ENCODE measurements around the gene SIGLEC5.

The SIGLEC5 gene

DNA sequence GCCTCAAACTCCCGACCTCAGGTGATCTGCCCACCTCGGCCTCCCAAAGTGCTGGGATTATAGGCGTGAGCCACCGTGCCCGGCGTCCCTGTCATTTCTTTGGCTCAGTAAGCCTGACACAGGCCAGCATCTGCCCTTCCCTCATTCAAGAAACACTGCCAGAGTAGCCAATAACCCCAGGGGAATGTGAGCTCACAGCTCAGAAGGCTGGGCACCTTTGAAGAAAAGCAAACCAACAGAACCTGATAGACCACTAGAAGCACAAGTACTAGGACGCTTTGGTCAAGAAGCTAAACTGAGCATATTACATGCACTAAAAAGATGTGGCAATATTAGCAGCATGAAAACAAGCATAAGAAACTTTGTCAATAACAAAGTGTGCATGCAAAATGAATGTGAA, 14.2 kb downstream of the SIGLEC5 start:
- Histone ChIP-seq H3K4me3 (replicated peaks; ENCODE audit: insufficient read depth, low read length) (no peak overlapping the region), H3K27me3 (ENCODE audit: insufficient read depth, poor library complexity, severe bottlenecking) (no peaks in the 10 kb centered on the region), H3K27ac (replicated peaks) (no peak overlapping the region)
- TF ChIP-seq SPI1 (IDR thresholded peaks at IDR 0.05; ENCODE audit: borderline replicate concordance, low read depth): no peak
- TF ChIP-seq POLR2AphosphoS5 (IDR thresholded peaks at IDR 0.05; ENCODE audit: low read depth): no peak
- TF ChIP-seq, protein P1, sequence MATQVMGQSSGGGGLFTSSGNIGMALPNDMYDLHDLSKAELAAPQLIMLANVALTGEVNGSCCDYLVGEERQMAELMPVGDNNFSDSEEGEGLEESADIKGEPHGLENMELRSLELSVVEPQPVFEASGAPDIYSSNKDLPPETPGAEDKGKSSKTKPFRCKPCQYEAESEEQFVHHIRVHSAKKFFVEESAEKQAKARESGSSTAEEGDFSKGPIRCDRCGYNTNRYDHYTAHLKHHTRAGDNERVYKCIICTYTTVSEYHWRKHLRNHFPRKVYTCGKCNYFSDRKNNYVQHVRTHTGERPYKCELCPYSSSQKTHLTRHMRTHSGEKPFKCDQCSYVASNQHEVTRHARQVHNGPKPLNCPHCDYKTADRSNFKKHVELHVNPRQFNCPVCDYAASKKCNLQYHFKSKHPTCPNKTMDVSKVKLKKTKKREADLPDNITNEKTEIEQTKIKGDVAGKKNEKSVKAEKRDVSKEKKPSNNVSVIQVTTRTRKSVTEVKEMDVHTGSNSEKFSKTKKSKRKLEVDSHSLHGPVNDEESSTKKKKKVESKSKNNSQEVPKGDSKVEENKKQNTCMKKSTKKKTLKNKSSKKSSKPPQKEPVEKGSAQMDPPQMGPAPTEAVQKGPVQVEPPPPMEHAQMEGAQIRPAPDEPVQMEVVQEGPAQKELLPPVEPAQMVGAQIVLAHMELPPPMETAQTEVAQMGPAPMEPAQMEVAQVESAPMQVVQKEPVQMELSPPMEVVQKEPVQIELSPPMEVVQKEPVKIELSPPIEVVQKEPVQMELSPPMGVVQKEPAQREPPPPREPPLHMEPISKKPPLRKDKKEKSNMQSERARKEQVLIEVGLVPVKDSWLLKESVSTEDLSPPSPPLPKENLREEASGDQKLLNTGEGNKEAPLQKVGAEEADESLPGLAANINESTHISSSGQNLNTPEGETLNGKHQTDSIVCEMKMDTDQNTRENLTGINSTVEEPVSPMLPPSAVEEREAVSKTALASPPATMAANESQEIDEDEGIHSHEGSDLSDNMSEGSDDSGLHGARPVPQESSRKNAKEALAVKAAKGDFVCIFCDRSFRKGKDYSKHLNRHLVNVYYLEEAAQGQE (IDR thresholded peaks at IDR 0.05; ENCODE audit: insufficient replicate concordance, low read depth): no peak
- no peak for TF ChIP-seq GABPA (IDR thresholded peaks at IDR 0.05; ENCODE audit: low read depth)
- TF ChIP-seq, protein P2, sequence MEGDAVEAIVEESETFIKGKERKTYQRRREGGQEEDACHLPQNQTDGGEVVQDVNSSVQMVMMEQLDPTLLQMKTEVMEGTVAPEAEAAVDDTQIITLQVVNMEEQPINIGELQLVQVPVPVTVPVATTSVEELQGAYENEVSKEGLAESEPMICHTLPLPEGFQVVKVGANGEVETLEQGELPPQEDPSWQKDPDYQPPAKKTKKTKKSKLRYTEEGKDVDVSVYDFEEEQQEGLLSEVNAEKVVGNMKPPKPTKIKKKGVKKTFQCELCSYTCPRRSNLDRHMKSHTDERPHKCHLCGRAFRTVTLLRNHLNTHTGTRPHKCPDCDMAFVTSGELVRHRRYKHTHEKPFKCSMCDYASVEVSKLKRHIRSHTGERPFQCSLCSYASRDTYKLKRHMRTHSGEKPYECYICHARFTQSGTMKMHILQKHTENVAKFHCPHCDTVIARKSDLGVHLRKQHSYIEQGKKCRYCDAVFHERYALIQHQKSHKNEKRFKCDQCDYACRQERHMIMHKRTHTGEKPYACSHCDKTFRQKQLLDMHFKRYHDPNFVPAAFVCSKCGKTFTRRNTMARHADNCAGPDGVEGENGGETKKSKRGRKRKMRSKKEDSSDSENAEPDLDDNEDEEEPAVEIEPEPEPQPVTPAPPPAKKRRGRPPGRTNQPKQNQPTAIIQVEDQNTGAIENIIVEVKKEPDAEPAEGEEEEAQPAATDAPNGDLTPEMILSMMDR (IDR thresholded peaks at IDR 0.05; ENCODE audit: insufficient read depth, low read length): no peak
- DNase-seq (ENCODE audit: low read depth in 1 of 2, low spot score in 1 of 2): no peak

DNA sequence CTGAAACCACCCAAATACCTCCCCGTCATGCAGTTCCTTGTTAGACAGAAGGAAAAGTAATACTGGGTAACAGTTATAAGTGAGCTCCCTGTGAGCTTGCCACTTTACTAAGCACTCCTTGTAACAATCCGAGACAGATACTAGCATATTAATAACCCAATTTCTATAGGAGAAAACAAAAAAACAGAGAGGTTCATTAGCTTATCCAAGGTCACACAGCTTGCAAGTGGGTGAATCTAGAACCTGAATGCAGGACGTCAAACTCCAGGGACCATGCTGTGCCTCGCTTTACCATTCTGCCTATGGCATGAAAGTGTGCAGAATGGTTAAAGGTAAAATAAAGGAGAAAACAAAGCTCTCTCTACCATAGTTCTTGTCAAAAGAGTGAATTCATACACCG, 15.4 kb downstream of the SIGLEC5 start:
- H3K27ac ChIP-seq (replicated peaks): no peak overlapping the region
- H3K4me3 ChIP-seq (replicated peaks; ENCODE audit: insufficient read depth, low read length): no peak overlapping the region
- no peak for DNase-seq (ENCODE audit: low read depth in 1 of 2, low spot score in 1 of 2)
- no peaks in the 10 kb centered on the region for H3K27me3 ChIP-seq (ENCODE audit: insufficient read depth, poor library complexity, severe bottlenecking)
- TF ChIP-seq SPI1 (IDR thresholded peaks at IDR 0.05; ENCODE audit: borderline replicate concordance, low read depth) (no peak), GABPA (IDR thresholded peaks at IDR 0.05; ENCODE audit: low read depth) (no peak), POLR2AphosphoS5 (IDR thresholded peaks at IDR 0.05; ENCODE audit: low read depth) (no peak)
- TF ChIP-seq, protein P1 (IDR thresholded peaks at IDR 0.05; ENCODE audit: insufficient replicate concordance, low read depth): no peak
- TF ChIP-seq, protein P2 (IDR thresholded peaks at IDR 0.05; ENCODE audit: insufficient read depth, low read length): no peak

DNA sequence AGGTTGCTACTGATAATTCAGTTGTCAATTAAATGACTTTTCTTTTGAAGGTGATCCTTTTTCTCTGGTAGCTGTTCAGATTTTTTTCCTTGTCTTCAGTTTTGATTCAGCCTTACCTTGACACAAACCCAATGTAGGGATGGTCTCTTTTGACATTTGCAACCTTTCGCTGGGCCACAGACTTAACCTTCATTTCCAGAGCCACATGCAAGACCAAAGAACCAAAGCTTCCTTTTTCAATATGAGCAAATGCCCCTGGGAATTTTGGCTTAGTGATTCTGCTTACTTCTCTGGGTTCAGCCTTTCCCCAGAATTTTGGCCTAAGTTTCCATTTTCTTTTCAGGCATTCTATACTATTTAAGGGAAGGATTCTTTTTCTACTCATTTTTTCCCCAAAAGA, 19.6 kb downstream of the SIGLEC5 start:
- H3K4me3 ChIP-seq (replicated peaks; ENCODE audit: insufficient read depth, low read length): no peak overlapping the region
- TF ChIP-seq GABPA (IDR thresholded peaks at IDR 0.05; ENCODE audit: low read depth) (no peak), POLR2AphosphoS5 (IDR thresholded peaks at IDR 0.05; ENCODE audit: low read depth) (no peak), SPI1 (IDR thresholded peaks at IDR 0.05; ENCODE audit: borderline replicate concordance, low read depth) (no peak)
- TF ChIP-seq, protein P2 (IDR thresholded peaks at IDR 0.05; ENCODE audit: insufficient read depth, low read length): no peak
- TF ChIP-seq, protein P1 (IDR thresholded peaks at IDR 0.05; ENCODE audit: insufficient replicate concordance, low read depth): no peak
- no peak overlapping the region for H3K27ac ChIP-seq (replicated peaks)
- no peaks in the 10 kb centered on the region for H3K27me3 ChIP-seq (ENCODE audit: insufficient read depth, poor library complexity, severe bottlenecking)
- no peak for DNase-seq (ENCODE audit: low read depth in 1 of 2, low spot score in 1 of 2)
